HCT116 (cell line): ENCODE data around the gene ZNF516. TPM values are rescaled to one million over a fixed set of nuclear protein-coding genes. Genes with fewer than 3 reads are reported as not detected.

Source experiments
- ATAC-seq: fragments of 200-7000 bp; cut with Tn5 transposase; 2 replicates; pipeline ENCODE4 v1.9.1; 2020; ENCODE audit warnings: mild to moderate bottlenecking, moderate library complexity
- BruUV-seq: library from RNA; stranded (reverse); fragments of 400-500 nt; replicated peaks from 2 replicates; lab custom pipeline; 2021; lab: Mats Ljungman, UMichigan
- CTCF ChIA-PET: fragments of 300-600 bp; sonication (Branson Sonifier 250); formaldehyde crosslinking; loops from one replicate; lab custom pipeline; 2021; ENCODE audit warnings: antibody characterized with exemption; lab: Charles Lee
- POLR2A ChIA-PET: fragments of 300-600, 350-600 bp; sonication (Branson Sonifier 250); formaldehyde crosslinking; loops from one replicate; lab custom pipeline; 2021; ENCODE audit warnings: antibody characterized with exemption; lab: Charles Lee
- RAD21 ChIA-PET, 2 experiments: fragments of 300-600 bp; sonication (Branson Sonifier 250); formaldehyde crosslinking; loops; one replicate each; lab custom pipeline; 2023; ENCODE audit warnings: low total read pairs in 2 of 2; ENCODE audit not compliant: uncharacterized antibody in 2 of 2, unreplicated experiment in 2 of 2, low non-redundant PET in 1 of 2; lab: Charles Lee
- DNase-seq: peaks from one replicate; pipeline ENCODE4 v3.0.0-alpha.2; 2010; ENCODE audit warnings: low read depth, low spot score
- H2AFZ ChIP-seq: fragments of 200-600 bp; shearing (Covaris generic), sonication (generic); 2 replicates; pipeline ENCODE4 v1.6.1; 2017; ENCODE audit warnings: low read depth, mixed run types, mixed read lengths, antibody characterized with exemption, low read length; ENCODE audit not compliant: poor library complexity, severe bottlenecking
- H3K27ac ChIP-seq: 2 replicates; pipeline ENCODE4 v1.5.1; 2012; ENCODE audit warnings: low read depth, low read length
- H3K27me3 ChIP-seq: fragments of 200-600 bp; sonication (generic); 2 replicates; pipeline ENCODE4 v1.6.1; 2016; ENCODE audit warnings: mixed run types, low read length, mixed read lengths; ENCODE audit not compliant: insufficient read depth
- H3K36me3 ChIP-seq, 2 experiments: fragments of 200-500 bp in 1 of 2; fragments of 200-600 bp in 1 of 2; sonication (Bioruptor generic) in 1 of 2; sonication (generic) in 1 of 2; 2 replicates each; pipeline versions ENCODE4 v1.5.1 to v1.6.1; 2014 to 2016; ENCODE audit warnings: low read length in 2 of 2, inconsistent platforms in 1 of 2, mixed read lengths in 1 of 2, mixed run types in 1 of 2; ENCODE audit not compliant: insufficient read depth in 2 of 2, control insufficient read depth in 1 of 2
- H3K4me1 ChIP-seq, 2 experiments: fragments of 200-600 bp in 1 of 2; sonication (generic) in 1 of 2; 2 replicates each; pipeline versions ENCODE4 v1.5.1 to v1.6.1; 2012 to 2017; ENCODE audit warnings: low read length in 2 of 2, inconsistent platforms in 1 of 2, mild to moderate bottlenecking in 1 of 2, mixed read lengths in 1 of 2, mixed run types in 1 of 2, moderate library complexity in 1 of 2; ENCODE audit not compliant: insufficient read depth in 2 of 2, control insufficient read depth in 1 of 2
- H3K4me2 ChIP-seq: fragments of 200-600 bp; sonication (generic); 2 replicates; pipeline ENCODE4 v1.6.1; 2017; ENCODE audit warnings: mixed run types, low read length, mixed read lengths
- H3K4me3 ChIP-seq, 2 experiments: fragments of 200-600 bp in 1 of 2; sonication (generic) in 1 of 2; replicated peaks in 1 of 2; 2 replicates each; pipeline ENCODE4 v1.5.1; 2011 to 2016; ENCODE audit warnings: low read length in 2 of 2, control low read depth in 1 of 2, low read depth in 1 of 2, mild to moderate bottlenecking in 1 of 2, mixed read lengths in 1 of 2, mixed run types in 1 of 2
- H3K79me2 ChIP-seq: fragments of 200-600 bp; sonication (generic); 2 replicates; pipeline ENCODE4 v1.6.1; 2017; ENCODE audit warnings: mild to moderate bottlenecking, mixed run types, low read length, moderate library complexity, mixed read lengths; ENCODE audit not compliant: insufficient read depth
- H3K9ac ChIP-seq: fragments of 200-600 bp; sonication (generic); 2 replicates; pipeline ENCODE4 v1.6.1; 2016; ENCODE audit warnings: low read length, mixed read lengths
- H3K9me2 ChIP-seq: fragments of 200-600 bp; sonication (generic), shearing (Covaris generic); 2 replicates; pipeline ENCODE4 v1.6.1; 2017; ENCODE audit warnings: mixed run types, mild to moderate bottlenecking, moderate library complexity; ENCODE audit not compliant: insufficient read depth
- H3K9me3 ChIP-seq, 2 experiments: fragments of 200-500 bp in 1 of 2; fragments of 200-600 bp in 1 of 2; sonication (Bioruptor generic) in 1 of 2; sonication (generic) in 1 of 2; 2 replicates each; pipeline ENCODE4 v1.6.1; 2014 to 2017; ENCODE audit warnings: low read length in 2 of 2, mixed read lengths in 2 of 2, inconsistent platforms in 1 of 2, low read depth in 1 of 2, mild to moderate bottlenecking in 1 of 2, mixed run types in 1 of 2, moderate library complexity in 1 of 2; ENCODE audit not compliant: control insufficient read depth in 1 of 2, insufficient read depth in 1 of 2
- H4K20me1 ChIP-seq: fragments of 200-600 bp; sonication (generic), shearing (Covaris generic); 2 replicates; pipeline ENCODE4 v1.6.1; 2017; ENCODE audit warnings: mixed run types, mild to moderate bottlenecking, moderate library complexity; ENCODE audit not compliant: insufficient read depth
- ATF3 ChIP-seq: IDR thresholded peaks from 2 replicates; pipeline ENCODE4 v1.6.1; 2012
- CEBPB ChIP-seq: IDR thresholded peaks from 2 replicates; pipeline ENCODE4 v1.6.1; 2012; ENCODE audit warnings: low read depth
- EGR1 ChIP-seq: IDR thresholded peaks from 2 replicates; pipeline ENCODE4 v1.6.1; 2012; ENCODE audit warnings: low read depth
- ELF1 ChIP-seq: IDR thresholded peaks from 2 replicates; pipeline ENCODE4 v1.6.1; 2012; ENCODE audit warnings: low read depth, borderline replicate concordance
- EZH2phosphoT487 ChIP-seq: fragments of 200-600 bp; IDR thresholded peaks from 2 replicates; pipeline ENCODE4 v1.6.1; 2018; ENCODE audit warnings: antibody characterized with exemption, borderline replicate concordance
- JUND ChIP-seq: IDR thresholded peaks from 2 replicates; pipeline ENCODE4 v1.6.1; 2012
- POLR2A ChIP-seq: IDR thresholded peaks from 2 replicates; pipeline ENCODE4 v1.7.0; 2011; ENCODE audit warnings: borderline replicate concordance; ENCODE audit not compliant: insufficient read depth, insufficient read length; ENCODE audit errors: extremely low read depth
- RAD21 ChIP-seq: IDR thresholded peaks from 2 replicates; pipeline ENCODE4 v1.6.1; 2012; ENCODE audit warnings: low read depth, mild to moderate bottlenecking
- SIN3A ChIP-seq: IDR thresholded peaks from 2 replicates; pipeline ENCODE4 v1.6.1; 2012; ENCODE audit warnings: low read depth
- TCF7L2 ChIP-seq: IDR thresholded peaks from 2 replicates; pipeline ENCODE4 v1.7.0; 2011; ENCODE audit warnings: borderline replicate concordance, inconsistent platforms; ENCODE audit not compliant: insufficient read depth, insufficient read length; ENCODE audit errors: extremely low read depth
- ZNF274 ChIP-seq: fragments of 200-500 bp; sonication (Bioruptor generic); IDR thresholded peaks from 2 replicates; pipeline ENCODE4 v1.6.1; 2014; ENCODE audit warnings: mild to moderate bottlenecking, low read depth, low read length, inconsistent platforms
- intact Hi-C: fragments of 100-400 bp; cut with micrococcal nuclease; formaldehyde crosslinking; loops from 2 replicates; pipeline ENCODE4 v1.10.0; 2022
- total RNA-seq: library from RNA; stranded (reverse); gene quantifications from one replicate; pipeline ENCODE4 v1.2.1, GENCODE V29; 2021; ENCODE audit not compliant: unreplicated experiment
- TF ChIP-seq, protein P1 (sequence below), 3 experiments: fragments of 200-600 bp in 1 of 3; sonication (generic) in 1 of 3; IDR thresholded peaks in 2 of 3; conservative IDR thresholded peaks in 1 of 3; 2 replicates each; pipeline ENCODE4 v1.5.1; 2012 to 2017; ENCODE audit warnings: low read depth in 2 of 3, low read length in 2 of 3, antibody characterized with exemption in 1 of 3, borderline replicate concordance in 1 of 3, control low read depth in 1 of 3, mild to moderate bottlenecking in 1 of 3, mixed read lengths in 1 of 3, mixed run types in 1 of 3, moderate library complexity in 1 of 3; ENCODE audit not compliant: insufficient read depth in 1 of 3
- TF ChIP-seq, protein P2 (sequence below): IDR thresholded peaks from 2 replicates; pipeline ENCODE4 v1.6.1; 2011; ENCODE audit warnings: mild to moderate bottlenecking, low read length, moderate library complexity; ENCODE audit not compliant: insufficient replicate concordance; ENCODE audit errors: extremely low read depth

The ZNF516 gene
- total RNA-seq, 1 experiment from 2014 or later: 32.0 TPM

GRCh38 chr18:76452357-76452756, 42.7 kb downstream of the ZNF516 start:
- no peak overlapping the region for H2AFZ ChIP-seq
- no peaks in the 10 kb centered on the region for H3K27me3 ChIP-seq
- no peak overlapping the region for H3K27ac ChIP-seq
- no TSS peak for BruUV-seq
- H3K36me3 ChIP-seq: no peaks in the 10 kb centered on the region
- no peak overlapping the region for H3K4me2 ChIP-seq
- DNase-seq: no peak
- CTCF ChIA-PET: no interaction called here
- no peak for TF ChIP-seq EGR1
- no peak for TF ChIP-seq POLR2A
- no peak for TF ChIP-seq CEBPB
- TF ChIP-seq ZNF274: no peak
- no peak for TF ChIP-seq JUND
- TF ChIP-seq TCF7L2: no peak
- TF ChIP-seq, protein P1, sequence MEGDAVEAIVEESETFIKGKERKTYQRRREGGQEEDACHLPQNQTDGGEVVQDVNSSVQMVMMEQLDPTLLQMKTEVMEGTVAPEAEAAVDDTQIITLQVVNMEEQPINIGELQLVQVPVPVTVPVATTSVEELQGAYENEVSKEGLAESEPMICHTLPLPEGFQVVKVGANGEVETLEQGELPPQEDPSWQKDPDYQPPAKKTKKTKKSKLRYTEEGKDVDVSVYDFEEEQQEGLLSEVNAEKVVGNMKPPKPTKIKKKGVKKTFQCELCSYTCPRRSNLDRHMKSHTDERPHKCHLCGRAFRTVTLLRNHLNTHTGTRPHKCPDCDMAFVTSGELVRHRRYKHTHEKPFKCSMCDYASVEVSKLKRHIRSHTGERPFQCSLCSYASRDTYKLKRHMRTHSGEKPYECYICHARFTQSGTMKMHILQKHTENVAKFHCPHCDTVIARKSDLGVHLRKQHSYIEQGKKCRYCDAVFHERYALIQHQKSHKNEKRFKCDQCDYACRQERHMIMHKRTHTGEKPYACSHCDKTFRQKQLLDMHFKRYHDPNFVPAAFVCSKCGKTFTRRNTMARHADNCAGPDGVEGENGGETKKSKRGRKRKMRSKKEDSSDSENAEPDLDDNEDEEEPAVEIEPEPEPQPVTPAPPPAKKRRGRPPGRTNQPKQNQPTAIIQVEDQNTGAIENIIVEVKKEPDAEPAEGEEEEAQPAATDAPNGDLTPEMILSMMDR (IDR thresholded peaks at IDR 0.05 in 2 of 3, conservative IDR thresholded peaks at IDR 0.05 in 1 of 3; ENCODE audit: borderline replicate concordance in 1 of 3, insufficient read depth in 1 of 3, low read depth in 2 of 3, low read length in 2 of 3): no peak
- TF ChIP-seq EZH2phosphoT487: no peak
- TF ChIP-seq ELF1: no peak
- TF ChIP-seq SIN3A: no peak
- no peak for TF ChIP-seq RAD21
- TF ChIP-seq, protein P2, sequence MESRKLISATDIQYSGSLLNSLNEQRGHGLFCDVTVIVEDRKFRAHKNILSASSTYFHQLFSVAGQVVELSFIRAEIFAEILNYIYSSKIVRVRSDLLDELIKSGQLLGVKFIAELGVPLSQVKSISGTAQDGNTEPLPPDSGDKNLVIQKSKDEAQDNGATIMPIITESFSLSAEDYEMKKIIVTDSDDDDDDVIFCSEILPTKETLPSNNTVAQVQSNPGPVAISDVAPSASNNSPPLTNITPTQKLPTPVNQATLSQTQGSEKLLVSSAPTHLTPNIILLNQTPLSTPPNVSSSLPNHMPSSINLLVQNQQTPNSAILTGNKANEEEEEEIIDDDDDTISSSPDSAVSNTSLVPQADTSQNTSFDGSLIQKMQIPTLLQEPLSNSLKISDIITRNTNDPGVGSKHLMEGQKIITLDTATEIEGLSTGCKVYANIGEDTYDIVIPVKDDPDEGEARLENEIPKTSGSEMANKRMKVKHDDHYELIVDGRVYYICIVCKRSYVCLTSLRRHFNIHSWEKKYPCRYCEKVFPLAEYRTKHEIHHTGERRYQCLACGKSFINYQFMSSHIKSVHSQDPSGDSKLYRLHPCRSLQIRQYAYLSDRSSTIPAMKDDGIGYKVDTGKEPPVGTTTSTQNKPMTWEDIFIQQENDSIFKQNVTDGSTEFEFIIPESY: no peak
- no peak for TF ChIP-seq ATF3
- TF ChIP-seq, all 23 proteins: peak for 0
- Histone ChIP-seq H3K9me3 (no peaks in the 10 kb centered on the region), H3K4me3 (no peak overlapping the region), H4K20me1 (no peaks in the 10 kb centered on the region), H3K4me1 (peaks cover 0 to 2% of the 10 kb centered on the region in 2 experiments; a peak in 1 of 4 replicates), H3K9me2 (no peaks in the 10 kb centered on the region), H3K9ac (no peak overlapping the region), H3K79me2 (peaks cover 15% of the 10 kb centered on the region; the same call in 1 of the 2 replicates)
- intact Hi-C loops: loop anchor here (10.0 kb wide), 1 partner anchor 52 kb away; no protein-coding TSS in a partner anchor
- ChIA-PET POLR2A (no interaction called here), RAD21 (no interaction called here)
- ATAC-seq: no peak
